Activated CD4-positive, alpha-beta T cell treated with anti-CD3 and anti-CD28 coated beads, Interleukin-10, Interleukin-2, amounts not matched to agents 100 ng/mL and 50 ng/mL, durations not matched to agents 16 hours and 8 hours (primary cell): ENCODE data around the gene USP13.
A peak's percentile ranks its signal among the peaks of the same experiment; 100 is the strongest.
"Not testable (repeated sequence)": the region's sequence is repeated elsewhere in the genome, so short reads cannot be mapped to it uniquely, and the experiment has no call there.

ENCODE experiments used
- DNase-seq: peaks from one replicate; pipeline ENCODE4 v3.0.0-alpha.2; 2020

The USP13 gene

GRCh38 chr3:179658606-179659005, 5.8 kb downstream of the USP13 start:
- DNase-seq = no peak

GRCh38 chr3:179660872-179661271, 8.0 kb downstream of the USP13 start:
- no peak for DNase-seq

- no peak for DNase-seq
These were observed 8.9 kb downstream of the USP13 start for GRCh38 chr3:179661777-179662176.

- no peak for DNase-seq
These were observed 10.3 kb downstream of the USP13 start for GRCh38 chr3:179663093-179663492.

- DNase-seq = no peak
These were observed 13.2 kb downstream of the USP13 start for GRCh38 chr3:179666030-179666429.

- DNase-seq = no peak
These were observed 13.7 kb downstream of the USP13 start for GRCh38 chr3:179666436-179667035.

GRCh38 chr3:179668429-179668828, 15.6 kb downstream of the USP13 start:
- DNase-seq = no peak

- DNase-seq = no peak
These were observed 17.5 kb downstream of the USP13 start for GRCh38 chr3:179670311-179670710.

- no peak for DNase-seq
These were observed 18.5 kb downstream of the USP13 start for GRCh38 chr3:179671309-179671708.

- DNase-seq = no peak
These were observed 19.0 kb downstream of the USP13 start for GRCh38 chr3:179671747-179672242.

- no peak for DNase-seq
These were observed 20.1 kb downstream of the USP13 start for GRCh38 chr3:179672918-179673317.

- no peak for DNase-seq
These were observed 20.7 kb downstream of the USP13 start for GRCh38 chr3:179673523-179673922.

- DNase-seq = no peak
These were observed 23.2 kb downstream of the USP13 start for GRCh38 chr3:179676081-179676480.

GRCh38 chr3:179677884-179678283, 25.0 kb downstream of the USP13 start:
- DNase-seq = no peak

- DNase-seq = no peak
These were observed 28.8 kb downstream of the USP13 start for GRCh38 chr3:179681492-179682263.

- DNase-seq = no peak
These were observed 29.7 kb downstream of the USP13 start for GRCh38 chr3:179682426-179683080.

- DNase-seq = not testable (repeated sequence)
These were observed 30.4 kb downstream of the USP13 start for GRCh38 chr3:179683286-179683685.

GRCh38 chr3:179687967-179688535, 35.2 kb downstream of the USP13 start:
- DNase-seq = peak; percentile 71

GRCh38 chr3:179688850-179689249, 36.0 kb downstream of the USP13 start:
- DNase-seq = peak; percentile 54

GRCh38 chr3:179694731-179695130, 41.9 kb downstream of the USP13 start:
- DNase-seq = no peak

- no peak for DNase-seq
These were observed 43.0 kb downstream of the USP13 start for GRCh38 chr3:179695672-179696313.

- DNase-seq = no peak
These were observed 45.0 kb downstream of the USP13 start for GRCh38 chr3:179697736-179698332.

GRCh38 chr3:179700716-179701115, 47.9 kb downstream of the USP13 start:
- no peak for DNase-seq
